ENCODE results near the gene XRCC4. TPM values are rescaled to one million over a fixed set of nuclear protein-coding genes. Genes with fewer than 3 reads are reported as not detected.
A peak's percentile ranks its signal among the peaks of the same experiment; 100 is the strongest.

The XRCC4 gene
- total and polyA plus RNA-seq, 2 of the 13 experiments (the other 11 are each of a cell fraction or from before 2014, with no cell fraction given) = 2.8 to 12.6 TPM

DNA sequence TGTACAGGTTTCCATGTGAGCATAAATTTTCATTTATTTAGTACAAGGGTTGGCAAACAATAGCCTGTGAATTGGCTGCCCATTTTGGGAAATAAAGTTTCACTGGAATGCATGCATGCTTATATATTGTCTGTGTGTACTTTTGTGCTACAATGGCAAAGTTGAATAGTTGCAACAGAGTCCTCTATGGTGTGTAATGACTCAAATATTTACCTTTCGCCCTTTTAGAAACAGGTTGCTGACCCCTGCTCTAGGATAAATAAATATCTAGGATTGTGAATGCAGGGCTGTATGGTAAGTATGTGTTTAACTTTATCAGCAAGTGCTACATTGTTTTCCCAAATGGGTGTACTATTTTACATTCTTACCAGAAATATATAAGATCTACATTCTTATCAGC lies 47.2 kb downstream of the XRCC4 start (continued):
- TF ChIP-seq HNF1A (IDR thresholded peaks at IDR 0.05; ENCODE audit: low read depth) (peak; percentile 69; the same call in 1 of the 2 replicates), HNF1A (CRISPR knock-in tag; IDR thresholded peaks at IDR 0.05; ENCODE audit: borderline replicate concordance) (peak; percentile 44; the same call in 1 of the 2 replicates), ZNF775 (CRISPR knock-in tag; IDR thresholded peaks at IDR 0.05; ENCODE audit: borderline replicate concordance) (no peak), MYNN (CRISPR knock-in tag; IDR thresholded peaks at IDR 0.05; ENCODE audit: low read depth) (no peak), ZNF326 (CRISPR knock-in tag; IDR thresholded peaks at IDR 0.05; ENCODE audit: borderline replicate concordance) (no peak), CCDC6 (CRISPR knock-in tag; IDR thresholded peaks at IDR 0.05) (0 out of 2 replicates have a peak, but pooled peaks have one; percentile 54), HMGA1 (CRISPR knock-in tag; conservative IDR thresholded peaks at IDR 0.05) (no peak), MATR3 (CRISPR knock-in tag; IDR thresholded peaks at IDR 0.05) (no peak), ZNF816 (CRISPR knock-in tag; IDR thresholded peaks at IDR 0.05; ENCODE audit: borderline replicate concordance) (peak; percentile 61; the same call in 1 of the 2 replicates), KMT2A (CRISPR knock-in tag; IDR thresholded peaks at IDR 0.05) (no peak), KDM4B (CRISPR knock-in tag; IDR thresholded peaks at IDR 0.05) (no peak), ZNF652 (CRISPR knock-in tag; IDR thresholded peaks at IDR 0.05; ENCODE audit: borderline replicate concordance, low read depth) (no peak; the same call in 1 of the 2 replicates), IRF2 (CRISPR knock-in tag; IDR thresholded peaks at IDR 0.05) (peak; percentile 63; the same call in 1 of the 2 replicates), ZBTB7A (CRISPR knock-in tag; IDR thresholded peaks at IDR 0.05) (no peak)
- TF ChIP-seq, protein P1, sequence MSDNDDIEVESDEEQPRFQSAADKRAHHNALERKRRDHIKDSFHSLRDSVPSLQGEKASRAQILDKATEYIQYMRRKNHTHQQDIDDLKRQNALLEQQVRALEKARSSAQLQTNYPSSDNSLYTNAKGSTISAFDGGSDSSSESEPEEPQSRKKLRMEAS (IDR thresholded peaks at IDR 0.05) = 0 out of 2 replicates have a peak, but pooled peaks have one; percentile 35
- TF ChIP-seq, protein P2, sequence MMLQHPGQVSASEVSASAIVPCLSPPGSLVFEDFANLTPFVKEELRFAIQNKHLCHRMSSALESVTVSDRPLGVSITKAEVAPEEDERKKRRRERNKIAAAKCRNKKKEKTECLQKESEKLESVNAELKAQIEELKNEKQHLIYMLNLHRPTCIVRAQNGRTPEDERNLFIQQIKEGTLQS (CRISPR knock-in tag; IDR thresholded peaks at IDR 0.05) = 0 out of 2 replicates have a peak, but pooled peaks have one; percentile 31
- TF ChIP-seq, protein P3, sequence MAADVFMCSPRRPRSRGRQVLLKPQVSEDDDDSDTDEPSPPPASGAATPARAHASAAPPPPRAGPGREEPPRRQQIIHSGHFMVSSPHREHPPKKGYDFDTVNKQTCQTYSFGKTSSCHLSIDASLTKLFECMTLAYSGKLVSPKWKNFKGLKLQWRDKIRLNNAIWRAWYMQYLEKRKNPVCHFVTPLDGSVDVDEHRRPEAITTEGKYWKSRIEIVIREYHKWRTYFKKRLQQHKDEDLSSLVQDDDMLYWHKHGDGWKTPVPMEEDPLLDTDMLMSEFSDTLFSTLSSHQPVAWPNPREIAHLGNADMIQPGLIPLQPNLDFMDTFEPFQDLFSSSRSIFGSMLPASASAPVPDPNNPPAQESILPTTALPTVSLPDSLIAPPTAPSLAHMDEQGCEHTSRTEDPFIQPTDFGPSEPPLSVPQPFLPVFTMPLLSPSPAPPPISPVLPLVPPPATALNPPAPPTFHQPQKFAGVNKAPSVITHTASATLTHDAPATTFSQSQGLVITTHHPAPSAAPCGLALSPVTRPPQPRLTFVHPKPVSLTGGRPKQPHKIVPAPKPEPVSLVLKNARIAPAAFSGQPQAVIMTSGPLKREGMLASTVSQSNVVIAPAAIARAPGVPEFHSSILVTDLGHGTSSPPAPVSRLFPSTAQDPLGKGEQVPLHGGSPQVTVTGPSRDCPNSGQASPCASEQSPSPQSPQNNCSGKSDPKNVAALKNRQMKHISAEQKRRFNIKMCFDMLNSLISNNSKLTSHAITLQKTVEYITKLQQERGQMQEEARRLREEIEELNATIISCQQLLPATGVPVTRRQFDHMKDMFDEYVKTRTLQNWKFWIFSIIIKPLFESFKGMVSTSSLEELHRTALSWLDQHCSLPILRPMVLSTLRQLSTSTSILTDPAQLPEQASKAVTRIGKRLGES (CRISPR knock-in tag; IDR thresholded peaks at IDR 0.05; ENCODE audit: borderline replicate concordance) = no peak
